Measurements from ENCODE around the gene DENND2A.

- TF ChIP-seq CTCF (IDR thresholded peaks at IDR 0.05) (no peak), POLR2A (IDR thresholded peaks at IDR 0.05) (no peak), POLR2AphosphoS5 (IDR thresholded peaks at IDR 0.05) (no peak)
Observed at GRCh38 chr7:140624392-140625191, 16.0 kb downstream of the DENND2A start.
